ENCODE results near the gene ATN1.

The ATN1 gene

DNA sequence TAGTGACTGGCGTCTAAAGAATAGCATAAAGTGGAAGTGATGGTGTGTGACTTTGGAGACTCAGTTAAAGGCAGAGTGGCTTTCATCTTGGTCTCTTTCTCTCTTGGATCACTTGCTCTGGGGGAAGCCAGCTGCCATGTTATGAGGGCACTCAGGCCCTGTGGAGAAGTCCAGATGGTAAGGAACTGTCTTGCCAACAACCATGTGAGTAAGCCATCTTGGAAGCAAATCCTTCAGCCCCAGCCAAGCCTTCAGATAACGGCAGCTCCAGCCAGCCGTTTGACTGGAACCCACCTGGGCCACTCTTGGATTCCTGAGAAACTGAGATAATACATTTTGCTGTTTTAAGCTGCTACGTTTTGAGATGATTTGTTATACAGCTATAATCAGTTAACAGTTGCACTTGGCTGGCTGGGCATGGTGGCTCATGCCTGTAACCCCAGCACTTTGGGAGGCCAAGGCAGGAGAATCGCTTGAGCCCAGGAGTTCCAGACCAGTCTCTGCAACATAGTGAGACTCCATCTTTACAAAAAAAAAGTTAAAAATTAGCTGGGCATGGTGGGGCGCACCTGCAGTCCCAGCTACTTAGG lies 30.8 kb upstream of the ATN1 start:
- TF ChIP-seq ZBTB7A (IDR thresholded peaks at IDR 0.05; ENCODE audit: low read depth): no peak
- TF ChIP-seq USF1 (IDR thresholded peaks at IDR 0.05): no peak
- TF ChIP-seq, protein P1, sequence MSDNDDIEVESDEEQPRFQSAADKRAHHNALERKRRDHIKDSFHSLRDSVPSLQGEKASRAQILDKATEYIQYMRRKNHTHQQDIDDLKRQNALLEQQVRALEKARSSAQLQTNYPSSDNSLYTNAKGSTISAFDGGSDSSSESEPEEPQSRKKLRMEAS (IDR thresholded peaks at IDR 0.05): no peak
- no peak for TF ChIP-seq YY1 (IDR thresholded peaks at IDR 0.05; ENCODE audit: low read depth)
- TF ChIP-seq TAF1 (IDR thresholded peaks at IDR 0.05; ENCODE audit: low read depth): no peak
- TF ChIP-seq NFIC (IDR thresholded peaks at IDR 0.05): no peak
- no peak for TF ChIP-seq CREB1 (IDR thresholded peaks at IDR 0.05; ENCODE audit: low read depth)
- TF ChIP-seq EGR1 (IDR thresholded peaks at IDR 0.05): no peak
- no peak for TF ChIP-seq RAD21 (IDR thresholded peaks at IDR 0.05; ENCODE audit: low read depth)
- no peak for TF ChIP-seq TCF12 (IDR thresholded peaks at IDR 0.05; ENCODE audit: low read depth)
- no peak for TF ChIP-seq REST (IDR thresholded peaks at IDR 0.05; ENCODE audit: low read depth)
- no peak for TF ChIP-seq EP300 (IDR thresholded peaks at IDR 0.05; ENCODE audit: borderline replicate concordance)
- TF ChIP-seq TEAD4 (IDR thresholded peaks at IDR 0.05): no peak
- TF ChIP-seq FOXM1 (IDR thresholded peaks at IDR 0.05; ENCODE audit: borderline replicate concordance, low read depth): no peak
- TF ChIP-seq CEBPB (IDR thresholded peaks at IDR 0.05): no peak

GRCh38 chr12:6899427-6899826 lies 28.3 kb upstream of the ATN1 start:
- TF ChIP-seq, protein P1 (IDR thresholded peaks at IDR 0.05): no peak
- no peak for TF ChIP-seq CREB1 (IDR thresholded peaks at IDR 0.05; ENCODE audit: low read depth)

DNA sequence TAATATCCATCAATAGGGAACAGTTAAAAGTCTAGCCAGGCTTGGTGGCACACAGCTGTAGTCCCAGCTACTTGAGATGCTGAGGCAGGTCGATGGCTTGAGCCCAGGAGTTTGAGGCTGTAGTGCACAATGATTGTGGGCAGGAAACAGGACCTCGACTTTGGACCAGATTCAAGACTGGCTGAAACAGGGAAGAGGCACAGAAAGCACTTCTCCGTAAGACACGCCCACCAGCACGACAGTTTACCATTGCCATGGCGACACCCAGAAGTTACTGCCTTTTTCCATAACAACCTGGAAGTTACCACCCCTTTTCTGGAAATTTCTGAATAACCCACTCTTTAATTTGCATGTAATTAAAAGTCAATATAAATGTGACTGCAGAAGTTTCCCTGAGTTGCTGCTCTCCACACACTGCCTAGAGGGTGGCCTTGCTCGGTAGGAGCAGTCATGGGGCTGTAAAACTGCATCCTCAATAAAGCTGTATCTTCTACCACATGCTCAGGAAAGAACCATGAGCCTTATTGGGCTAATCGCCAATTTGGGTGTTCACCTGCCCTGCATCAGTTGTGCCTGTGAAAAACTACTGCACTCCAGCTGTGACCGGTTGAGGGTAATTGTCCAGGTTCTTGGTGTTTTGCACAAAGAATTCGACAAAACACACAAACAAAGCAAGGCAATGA lies 27.8 kb upstream of the ATN1 start:
- TF ChIP-seq CEBPB (IDR thresholded peaks at IDR 0.05): no peak
- TF ChIP-seq EP300 (IDR thresholded peaks at IDR 0.05; ENCODE audit: borderline replicate concordance): no peak
- no peak for TF ChIP-seq YY1 (IDR thresholded peaks at IDR 0.05; ENCODE audit: low read depth)
- TF ChIP-seq NFIC (IDR thresholded peaks at IDR 0.05): peak; percentile 9; the same call in 1 of the 2 replicates
- no peak for TF ChIP-seq USF1 (IDR thresholded peaks at IDR 0.05)
- TF ChIP-seq, protein P1 (IDR thresholded peaks at IDR 0.05): peak; percentile 36; the same call in 1 of the 2 replicates

DNA sequence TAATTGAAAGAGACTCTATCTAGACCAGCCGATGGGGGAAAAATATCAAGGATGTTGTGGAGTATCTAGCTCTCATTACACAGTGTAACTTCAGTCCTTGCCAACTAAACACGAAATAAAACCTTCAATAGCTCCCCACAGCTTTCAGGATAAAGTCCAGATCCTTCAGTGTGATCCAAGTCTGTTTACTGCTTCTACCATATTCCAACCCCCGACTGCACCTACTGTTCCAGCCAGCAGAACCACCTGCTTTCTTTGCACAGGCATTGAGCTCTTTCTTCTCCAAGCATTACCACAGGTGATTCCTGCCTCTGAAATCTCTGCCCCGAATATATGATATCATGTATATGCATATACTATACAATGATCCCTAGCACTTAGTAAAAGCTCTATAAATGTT lies 25.3 kb upstream of the ATN1 start:
- TF ChIP-seq EGR1 (IDR thresholded peaks at IDR 0.05) (no peak), NFIC (IDR thresholded peaks at IDR 0.05) (no peak), ZBTB7A (IDR thresholded peaks at IDR 0.05; ENCODE audit: low read depth) (no peak), YY1 (IDR thresholded peaks at IDR 0.05; ENCODE audit: low read depth) (no peak), RAD21 (IDR thresholded peaks at IDR 0.05; ENCODE audit: low read depth) (no peak), REST (IDR thresholded peaks at IDR 0.05; ENCODE audit: low read depth) (no peak), TCF12 (IDR thresholded peaks at IDR 0.05; ENCODE audit: low read depth) (no peak), TEAD4 (IDR thresholded peaks at IDR 0.05) (no peak), USF1 (IDR thresholded peaks at IDR 0.05) (no peak), CEBPB (IDR thresholded peaks at IDR 0.05) (no peak), FOXM1 (IDR thresholded peaks at IDR 0.05; ENCODE audit: borderline replicate concordance, low read depth) (no peak), EP300 (IDR thresholded peaks at IDR 0.05; ENCODE audit: borderline replicate concordance) (no peak), CREB1 (IDR thresholded peaks at IDR 0.05; ENCODE audit: low read depth) (no peak), TAF1 (IDR thresholded peaks at IDR 0.05; ENCODE audit: low read depth) (no peak)
- TF ChIP-seq, protein P1 (IDR thresholded peaks at IDR 0.05): no peak

DNA sequence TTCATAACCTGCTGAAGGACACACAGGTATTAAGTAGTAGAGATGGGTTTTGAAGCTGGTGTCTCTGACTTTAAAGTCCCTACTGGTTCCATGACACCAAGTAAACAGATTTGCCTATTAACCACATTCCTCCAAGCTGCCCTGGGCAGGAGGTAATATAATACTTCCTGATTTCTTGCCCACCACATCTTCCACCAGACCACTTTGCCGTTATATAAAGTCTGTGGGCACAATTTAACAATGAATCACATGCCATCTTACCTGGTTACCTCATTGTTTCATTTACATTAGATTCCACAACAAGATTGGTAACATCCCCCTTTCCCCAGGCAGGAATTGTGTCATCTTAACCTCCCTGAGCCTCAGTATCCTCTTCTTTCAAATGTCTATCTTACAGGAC lies 24.0 kb upstream of the ATN1 start:
- TF ChIP-seq ZBTB7A (IDR thresholded peaks at IDR 0.05; ENCODE audit: low read depth): no peak
- no peak for TF ChIP-seq NFIC (IDR thresholded peaks at IDR 0.05)
- no peak for TF ChIP-seq TEAD4 (IDR thresholded peaks at IDR 0.05)
- TF ChIP-seq, protein P1 (IDR thresholded peaks at IDR 0.05): no peak
- no peak for TF ChIP-seq EP300 (IDR thresholded peaks at IDR 0.05; ENCODE audit: borderline replicate concordance)
- no peak for TF ChIP-seq TCF12 (IDR thresholded peaks at IDR 0.05; ENCODE audit: low read depth)
- TF ChIP-seq EGR1 (IDR thresholded peaks at IDR 0.05): no peak
- no peak for TF ChIP-seq FOXM1 (IDR thresholded peaks at IDR 0.05; ENCODE audit: borderline replicate concordance, low read depth)
- no peak for TF ChIP-seq RAD21 (IDR thresholded peaks at IDR 0.05; ENCODE audit: low read depth)
- no peak for TF ChIP-seq TAF1 (IDR thresholded peaks at IDR 0.05; ENCODE audit: low read depth)
- TF ChIP-seq YY1 (IDR thresholded peaks at IDR 0.05; ENCODE audit: low read depth): no peak
- no peak for TF ChIP-seq CEBPB (IDR thresholded peaks at IDR 0.05)
- no peak for TF ChIP-seq REST (IDR thresholded peaks at IDR 0.05; ENCODE audit: low read depth)
- no peak for TF ChIP-seq USF1 (IDR thresholded peaks at IDR 0.05)
- no peak for TF ChIP-seq CREB1 (IDR thresholded peaks at IDR 0.05; ENCODE audit: low read depth)
